Skeletal muscle cell (primary cell): ENCODE data around the gene CSTA.
A peak's percentile ranks its signal among the peaks of the same experiment; 100 is the strongest.

ENCODE experiments used
- DNase-seq: peaks from one replicate; pipeline ENCODE4 v3.0.0-alpha.2; 2010; ENCODE audit warnings: low read depth
- H3K4me3 ChIP-seq: 2 replicates; pipeline ENCODE4 v1.5.1; 2011; ENCODE audit warnings: low read depth, mild to moderate bottlenecking, control low read depth, low read length, moderate library complexity

Gene CSTA

DNA sequence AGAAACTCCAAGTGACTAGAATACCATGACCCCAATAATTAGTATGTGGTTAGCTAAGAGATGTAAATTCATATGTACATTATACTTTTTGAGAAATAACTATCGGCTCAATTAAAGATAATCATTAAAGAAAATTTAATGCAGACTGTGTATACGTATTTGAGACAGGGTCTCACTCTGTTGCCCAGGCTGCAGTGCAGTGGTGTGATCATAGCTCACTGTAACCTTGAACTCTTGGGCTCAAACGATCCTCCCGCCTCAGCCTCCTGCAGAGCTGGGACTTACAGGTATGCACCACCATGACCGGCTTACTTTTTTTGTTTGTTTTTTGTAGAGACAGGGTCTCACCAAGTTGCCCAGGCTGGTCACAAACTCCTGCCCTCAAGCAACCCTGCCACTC, 8.7 kb upstream of the CSTA start:
- no peak overlapping the region for H3K4me3 ChIP-seq
- no peak for DNase-seq

DNA sequence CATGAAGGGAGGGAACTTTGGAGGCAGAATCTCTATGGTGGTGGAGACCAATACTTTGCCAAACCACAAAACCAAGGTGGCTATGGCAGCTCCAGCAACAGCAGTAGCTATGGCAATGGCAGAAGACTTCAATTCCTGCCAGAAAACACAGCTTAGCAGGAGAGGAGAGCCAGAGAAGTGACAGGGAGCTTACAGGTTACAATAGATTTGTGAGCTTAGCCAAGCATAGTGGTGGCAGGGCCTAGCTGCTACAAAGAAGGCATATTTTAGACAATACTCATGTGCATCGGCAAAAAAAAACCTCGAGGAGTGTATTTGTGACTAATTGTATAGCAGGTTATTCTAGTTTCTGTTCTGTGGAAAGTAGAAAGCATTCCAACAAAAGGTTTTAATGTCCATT, 6.4 kb upstream of the CSTA start:
- DNase-seq = no peak

DNA sequence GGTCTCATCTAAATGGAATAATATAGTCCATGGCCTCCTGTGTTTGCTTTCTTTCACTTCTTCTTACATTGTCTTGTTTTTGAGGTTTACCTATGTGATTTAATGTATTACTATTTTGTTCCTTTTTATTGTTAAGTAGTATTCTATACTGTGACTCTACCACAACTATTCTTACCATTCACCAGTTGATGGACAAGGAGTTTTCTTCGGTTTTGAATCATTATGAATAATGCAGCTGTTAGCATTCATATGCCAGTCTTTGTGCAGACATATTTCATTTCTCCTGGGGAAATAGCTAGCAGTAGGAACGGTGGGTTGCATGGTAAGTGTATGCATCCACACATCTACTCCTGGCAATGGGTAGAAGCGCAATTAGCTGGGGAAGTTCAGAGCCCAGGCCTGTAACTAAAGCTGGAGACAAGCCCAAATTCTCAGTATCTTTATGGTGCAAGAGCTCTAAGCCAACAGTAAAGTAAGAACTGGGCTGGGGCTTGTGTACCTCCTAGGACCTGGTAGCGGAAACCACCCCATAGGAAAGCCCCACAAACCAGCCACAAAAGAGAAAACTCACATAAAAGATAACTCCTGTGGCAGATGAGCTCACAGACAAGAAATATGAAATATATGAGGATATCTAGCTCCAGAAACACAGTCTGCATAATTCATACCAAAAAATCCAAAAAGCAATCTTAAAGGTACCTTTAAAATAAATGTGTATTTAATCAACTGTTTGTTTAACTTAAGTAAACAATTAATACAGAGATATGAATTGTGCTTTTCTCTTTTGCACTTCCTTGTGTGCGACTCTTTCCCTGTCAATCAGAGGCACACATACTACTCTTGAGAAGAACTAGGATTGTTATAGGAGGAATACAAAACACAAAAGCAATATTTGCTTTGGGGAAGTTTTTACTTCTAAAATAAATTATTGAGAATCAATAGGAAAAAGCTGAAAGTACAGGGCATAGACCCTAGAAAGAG, 2.7 kb upstream of the CSTA start:
- H3K4me3 ChIP-seq = no peak overlapping the region
- no peak for DNase-seq

More for the DNA sequence above, 6.4 kb upstream of the CSTA start:
- no peak overlapping the region for H3K4me3 ChIP-seq

DNA sequence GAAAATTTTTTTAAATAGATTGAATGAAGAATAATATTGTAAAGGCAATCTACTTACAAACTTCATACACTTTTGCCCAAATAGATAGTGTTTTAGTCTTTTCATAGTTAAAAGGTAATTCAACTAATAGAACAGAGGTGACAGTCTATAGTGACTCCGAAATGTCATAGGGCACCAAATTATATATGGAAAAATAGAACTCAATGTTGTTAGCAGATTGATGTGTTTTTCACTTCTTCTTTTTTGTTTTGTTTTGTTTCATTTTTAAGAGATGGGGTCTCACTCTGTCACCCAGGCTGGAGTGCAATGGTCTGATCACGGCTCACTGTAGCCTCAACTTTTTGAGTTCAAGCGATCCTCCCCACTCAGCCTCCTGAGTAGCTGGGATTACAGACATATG, 721 bp downstream of the CSTA start:
- H3K4me3 ChIP-seq = no peak overlapping the region
- DNase-seq = no peak

DNA sequence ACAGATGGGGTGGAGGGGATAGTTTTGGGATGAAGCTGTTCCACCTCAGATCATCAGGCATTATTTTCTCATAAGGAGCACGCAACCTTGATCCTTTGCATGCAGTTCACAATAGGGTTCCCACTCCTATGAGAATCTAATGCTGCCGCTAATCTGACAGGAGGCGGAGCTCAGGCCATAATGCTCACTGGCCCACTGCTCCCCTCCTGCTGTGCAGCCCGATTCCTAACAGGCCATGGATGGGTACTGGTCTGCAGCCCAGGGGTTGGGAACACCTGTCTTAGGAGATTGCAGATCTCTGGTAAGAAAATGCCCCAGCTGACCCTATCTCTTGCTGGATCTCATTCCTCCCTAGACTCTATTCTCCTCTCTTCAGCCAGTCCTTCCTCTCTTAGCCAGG, 6.8 kb downstream of the CSTA start:
- no peak for DNase-seq
- H3K4me3 ChIP-seq = no peak overlapping the region

DNA sequence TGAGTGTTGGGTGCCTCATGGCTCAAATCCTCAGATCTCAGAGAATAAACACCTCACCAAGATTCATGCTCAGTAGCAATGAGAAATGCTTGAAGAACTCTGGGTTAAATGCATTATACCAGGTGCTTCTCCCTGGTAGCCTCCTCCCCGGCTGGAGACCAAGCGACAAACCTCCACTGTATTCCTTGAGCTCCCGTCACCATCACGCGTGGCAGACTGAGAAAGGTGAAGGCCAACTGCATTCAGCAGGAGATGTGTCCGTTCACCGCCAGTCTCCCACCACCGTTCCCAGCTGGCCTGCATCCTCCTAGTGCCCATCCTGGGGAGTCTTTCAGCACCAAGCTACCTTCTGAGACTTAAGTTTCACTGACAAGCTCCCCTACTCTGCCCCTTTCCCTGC, 7.5 kb downstream of the CSTA start:
- no peak for DNase-seq

DNA sequence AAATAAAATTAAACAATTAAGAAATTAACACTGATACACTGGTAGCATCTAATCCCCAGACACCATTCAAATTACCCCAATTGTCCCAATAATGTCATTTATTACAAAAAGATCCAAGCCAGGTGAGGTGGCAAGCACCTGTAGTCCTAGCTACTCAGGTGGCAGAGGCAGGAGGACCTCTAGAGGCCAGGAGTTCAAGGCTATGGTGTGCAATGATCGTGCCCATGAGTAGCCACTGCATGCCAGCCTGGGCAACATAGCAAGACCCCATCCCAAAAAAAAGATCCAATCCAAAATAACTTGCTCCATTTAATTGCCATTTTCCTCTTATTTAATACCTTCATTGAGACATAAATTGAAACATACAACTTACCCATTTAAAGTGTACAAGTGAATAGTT, 17.8 kb downstream of the CSTA start:
- DNase-seq = no peak
- H3K4me3 ChIP-seq = no peak overlapping the region

More for the DNA sequence above, 7.5 kb downstream of the CSTA start:
- H3K4me3 ChIP-seq = no peak overlapping the region

DNA sequence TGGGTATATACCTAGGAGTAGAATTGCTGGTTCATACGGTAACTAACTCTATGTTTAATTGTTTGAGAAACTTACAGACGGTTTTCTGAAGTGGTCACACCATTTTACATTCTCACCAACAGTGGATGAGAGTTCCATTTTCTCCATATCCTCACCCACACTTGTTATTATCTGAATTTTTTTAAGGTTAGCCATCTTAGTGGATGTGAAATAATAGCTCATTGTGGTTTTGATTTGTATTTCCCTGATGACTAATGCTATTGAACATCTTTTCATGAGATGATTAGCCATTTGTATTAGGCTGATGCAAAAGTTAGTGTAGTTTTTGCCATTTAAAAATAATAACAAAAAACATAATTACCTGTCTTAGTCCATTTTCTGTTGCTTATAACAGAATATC, 18.6 kb downstream of the CSTA start:
- DNase-seq = no peak
- no peak overlapping the region for H3K4me3 ChIP-seq

DNA sequence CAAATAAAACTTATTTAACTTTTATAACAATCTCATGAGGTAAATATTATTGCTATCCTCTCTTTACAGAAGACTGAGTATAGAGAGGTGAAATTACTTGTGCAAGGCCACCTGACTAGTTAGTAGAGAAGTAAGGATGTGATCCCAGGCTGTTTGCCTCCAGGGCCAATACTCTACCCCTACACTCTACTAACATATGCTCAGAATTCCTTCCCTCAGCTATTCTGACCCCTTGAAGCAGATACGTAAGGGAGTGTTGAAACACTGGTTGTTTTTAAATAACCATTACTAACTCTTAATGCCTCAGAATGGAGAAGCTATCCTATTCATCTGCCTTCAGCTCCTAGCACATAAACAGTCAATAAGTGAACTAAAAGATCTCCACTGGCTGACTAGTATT, 24.1 kb downstream of the CSTA start:
- H3K4me3 ChIP-seq = no peak overlapping the region
- no peak for DNase-seq

DNA sequence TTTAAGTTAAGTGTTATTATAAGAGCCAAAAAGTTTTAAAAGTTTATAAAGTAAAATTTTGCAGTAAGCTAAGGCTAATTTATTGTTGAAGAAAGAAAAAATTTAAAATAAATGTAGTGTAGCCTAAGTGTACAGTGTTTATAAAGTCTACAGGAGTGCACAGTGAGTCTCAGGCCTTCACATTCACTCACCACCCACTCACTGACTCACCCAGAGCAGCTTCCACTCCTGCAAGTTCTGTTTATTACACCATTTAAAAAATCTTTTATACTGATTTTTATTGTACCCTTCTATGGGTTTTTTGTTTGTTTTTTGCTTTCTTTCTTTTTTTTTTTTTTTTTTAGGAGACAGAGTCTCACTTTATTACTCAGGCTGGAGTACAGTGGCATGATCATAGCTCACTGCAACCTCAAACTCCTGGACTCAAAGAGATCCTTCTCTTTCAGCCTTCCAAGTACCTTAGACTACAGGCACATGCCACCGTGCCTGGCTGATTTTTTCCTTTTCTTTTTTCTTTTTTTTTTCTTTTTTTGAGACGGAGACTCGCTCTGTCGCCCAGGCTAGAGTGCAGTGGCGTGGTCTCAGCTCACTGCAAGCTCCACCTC, 25.9 kb downstream of the CSTA start:
- DNase-seq = peak; percentile 36
- H3K4me3 ChIP-seq = no peak overlapping the region

DNA sequence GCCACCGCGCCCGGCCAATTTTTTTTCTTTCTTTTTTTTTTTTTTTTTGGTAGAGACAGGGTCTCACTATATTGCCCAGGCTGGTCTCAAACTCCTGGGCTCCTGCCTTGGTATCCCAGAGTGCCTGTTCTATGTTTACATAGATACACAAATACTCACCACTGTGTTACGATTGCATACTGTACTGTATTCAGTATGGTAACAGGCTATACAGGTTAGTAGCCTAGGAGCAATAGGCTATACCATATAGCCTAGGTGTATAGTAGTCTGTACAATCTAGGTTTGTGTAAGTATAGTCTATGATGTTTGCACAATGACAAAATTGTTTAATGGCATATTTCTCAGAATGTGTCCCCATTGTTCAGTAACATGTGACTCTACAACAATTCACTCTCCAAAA, 26.6 kb downstream of the CSTA start:
- no peak for DNase-seq
- no peak overlapping the region for H3K4me3 ChIP-seq

DNA sequence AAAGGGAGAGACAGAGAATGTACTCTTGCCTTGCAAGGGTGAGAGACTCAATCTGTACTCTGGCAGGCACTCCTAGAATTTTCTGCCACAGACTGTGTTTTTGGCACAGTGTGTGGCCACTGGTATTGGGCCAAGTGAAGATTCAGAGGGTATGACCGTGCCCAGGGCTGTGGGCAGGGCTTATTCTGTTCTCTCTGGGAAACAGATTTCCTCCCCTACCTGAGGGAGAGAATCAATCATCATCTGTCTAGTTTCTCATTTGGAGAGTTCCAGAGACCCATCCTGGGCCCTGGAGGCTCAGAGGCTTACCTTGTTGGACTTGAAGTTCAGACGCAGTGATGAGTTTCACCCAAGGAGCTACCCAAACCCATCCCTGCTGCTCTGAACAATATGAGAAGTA, 28.2 kb downstream of the CSTA start:
- H3K4me3 ChIP-seq = no peak overlapping the region
- DNase-seq = no peak

DNA sequence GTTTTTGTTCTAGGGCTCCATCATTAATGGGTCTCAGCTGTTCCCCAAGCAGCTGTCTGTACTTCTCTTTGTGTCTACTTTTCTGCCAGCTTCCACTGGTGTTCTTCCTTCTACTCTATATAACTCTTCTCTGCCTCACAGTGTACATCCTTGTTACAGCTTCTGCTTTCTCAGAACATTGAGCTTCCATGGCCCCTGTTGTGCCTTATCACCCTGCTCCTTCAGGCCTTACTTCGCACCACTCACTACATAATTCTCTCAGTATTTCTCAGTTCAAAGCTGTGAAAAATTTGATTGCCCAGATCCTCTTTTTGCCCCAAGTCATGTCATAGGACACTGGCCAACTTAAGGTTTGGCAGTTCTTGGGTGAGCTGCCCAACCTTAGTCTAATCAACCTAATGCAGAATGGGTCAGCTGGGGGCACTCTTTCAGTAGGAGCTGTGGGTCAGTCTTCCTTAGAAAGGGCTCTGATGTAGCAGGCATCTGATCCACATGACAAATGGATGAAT, 28.9 kb downstream of the CSTA start:
- no peak for DNase-seq
- no peak overlapping the region for H3K4me3 ChIP-seq

DNA sequence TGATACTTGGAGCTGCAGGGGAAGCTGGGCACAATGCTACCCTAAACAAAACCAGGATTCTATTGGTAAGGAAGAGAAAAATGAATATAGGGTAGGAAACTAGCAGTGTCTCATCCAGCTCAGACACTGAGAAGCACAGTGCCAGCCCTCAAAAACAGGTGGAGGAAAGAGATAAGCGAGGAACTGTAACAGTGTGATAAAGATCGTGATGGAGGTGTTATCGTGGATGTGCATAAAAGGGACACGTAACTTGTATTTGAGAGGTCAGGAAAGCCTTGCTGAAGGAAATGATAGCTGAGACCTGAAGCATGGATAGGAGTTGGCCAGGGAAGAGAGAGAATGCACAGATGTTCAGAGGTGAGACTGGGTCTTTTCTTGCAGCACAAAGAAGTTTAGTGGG, 30.6 kb downstream of the CSTA start:
- no peak for DNase-seq
- H3K4me3 ChIP-seq = no peak overlapping the region

DNA sequence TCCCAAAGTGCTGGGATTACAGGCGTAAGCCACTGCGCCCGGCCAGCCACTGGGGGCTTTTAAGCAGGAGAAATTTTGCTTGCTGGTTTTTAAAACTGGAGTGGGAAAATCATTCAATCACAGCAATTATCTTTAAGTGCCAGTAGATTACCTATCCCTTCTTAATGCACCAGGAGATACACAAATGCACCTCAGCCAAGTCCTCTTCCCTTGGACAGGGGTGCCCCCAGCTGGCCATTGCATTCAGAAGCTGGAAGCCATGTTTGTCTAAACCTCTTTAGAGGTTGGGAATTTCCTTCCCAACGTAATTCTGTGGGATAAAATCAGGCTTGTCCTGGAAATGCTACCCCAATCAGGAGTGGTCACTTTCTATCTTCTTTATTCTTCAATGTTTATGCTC, 31.4 kb downstream of the CSTA start:
- DNase-seq = no peak

DNA sequence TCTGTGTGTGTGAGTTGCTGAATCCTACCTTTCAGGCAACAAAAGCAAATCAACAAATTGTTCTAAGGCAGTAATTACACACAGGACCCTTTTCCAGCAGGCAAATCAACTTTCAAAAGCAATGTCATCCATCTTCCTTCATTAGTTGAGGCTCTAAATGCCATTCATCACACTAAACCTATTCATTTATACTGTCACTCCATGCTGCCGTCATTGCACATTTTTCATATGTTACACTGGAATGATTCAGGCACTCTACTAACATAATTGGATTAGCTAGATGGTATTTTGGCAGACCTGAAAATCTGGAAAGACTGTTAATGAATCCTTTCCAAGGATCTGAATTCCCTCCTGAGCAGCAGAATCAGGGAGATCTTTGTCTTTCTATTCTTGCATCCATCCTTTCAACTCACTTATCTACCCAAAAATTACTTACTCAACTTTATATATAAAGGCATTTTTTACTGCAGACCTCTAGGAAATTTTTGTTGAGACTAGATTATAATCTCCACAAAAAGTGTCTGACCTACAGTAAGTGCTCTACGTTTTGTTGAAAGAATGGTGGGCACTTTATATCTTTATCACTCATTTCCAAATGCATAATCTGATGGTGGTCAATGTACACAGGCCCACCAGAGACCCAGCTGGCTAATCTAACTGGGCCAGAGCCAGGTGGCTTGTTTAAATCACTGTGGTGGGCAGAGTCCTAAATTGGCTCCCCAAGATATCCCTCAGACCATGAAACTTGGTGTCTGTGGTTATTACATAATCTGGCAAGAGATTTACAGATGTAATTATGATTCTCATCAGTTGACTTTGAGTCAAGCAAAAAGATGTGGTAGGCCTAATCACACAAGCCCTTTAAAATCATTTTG, 33.0 kb downstream of the CSTA start:
- no peak for DNase-seq
- H3K4me3 ChIP-seq = no peak overlapping the region

More for the DNA sequence above, 31.4 kb downstream of the CSTA start:
- H3K4me3 ChIP-seq = no peak overlapping the region

DNA sequence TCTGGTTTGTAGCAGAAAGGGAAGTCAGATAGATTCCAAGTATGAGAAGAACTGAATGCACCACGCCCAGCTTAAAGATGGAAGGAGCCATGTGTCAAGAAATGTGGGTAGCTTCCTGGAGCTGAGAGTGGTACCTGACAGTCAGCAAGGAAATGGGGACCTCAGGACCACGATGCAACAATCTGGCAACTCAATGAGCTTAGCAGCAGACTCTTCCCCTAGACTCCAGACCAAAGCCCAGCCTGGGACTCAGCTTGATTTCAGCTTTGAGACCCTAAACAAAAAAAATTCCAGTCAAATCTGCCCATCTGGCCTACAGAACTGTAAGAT, 33.6 kb downstream of the CSTA start:
- H3K4me3 ChIP-seq = no peak overlapping the region
- DNase-seq = no peak

DNA sequence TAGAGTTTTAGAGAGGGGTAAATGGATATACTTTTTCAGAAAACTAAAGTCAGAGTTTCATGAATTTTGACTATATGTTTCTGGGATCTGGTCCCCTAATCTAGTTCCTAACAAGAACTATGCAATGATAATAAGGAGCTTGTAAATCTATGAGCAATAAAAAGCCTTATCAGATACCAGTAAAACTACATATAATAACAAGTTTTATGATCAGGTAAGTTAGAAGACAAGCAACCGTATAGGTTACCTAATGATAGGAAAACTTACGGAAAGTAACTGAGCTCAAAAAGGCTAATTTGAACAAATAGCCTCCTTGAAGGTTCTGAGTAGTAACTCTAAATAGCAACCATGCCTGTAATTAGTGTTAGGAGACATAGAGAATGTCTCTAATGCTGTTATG, 37.0 kb downstream of the CSTA start:
- DNase-seq = no peak
- no peak overlapping the region for H3K4me3 ChIP-seq

DNA sequence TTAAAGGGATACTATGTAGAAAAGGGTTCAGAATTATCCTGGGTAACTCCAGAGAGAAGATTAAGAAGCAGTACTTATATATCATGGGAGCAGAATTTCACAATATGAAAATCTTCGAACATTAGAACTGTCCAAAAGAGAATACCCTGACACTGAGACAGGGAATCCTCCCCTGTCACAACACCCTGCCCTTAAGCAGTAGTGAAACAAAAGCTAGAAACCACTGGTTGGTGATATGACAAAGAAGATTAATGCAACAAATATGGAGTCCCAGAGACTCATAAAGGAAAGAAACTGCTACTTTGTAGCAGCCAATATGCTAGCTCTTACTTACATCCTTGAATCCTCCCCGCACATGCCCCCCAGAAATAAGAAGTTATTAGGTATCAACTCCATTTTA, 39.4 kb downstream of the CSTA start:
- no peak overlapping the region for H3K4me3 ChIP-seq
- DNase-seq = no peak

DNA sequence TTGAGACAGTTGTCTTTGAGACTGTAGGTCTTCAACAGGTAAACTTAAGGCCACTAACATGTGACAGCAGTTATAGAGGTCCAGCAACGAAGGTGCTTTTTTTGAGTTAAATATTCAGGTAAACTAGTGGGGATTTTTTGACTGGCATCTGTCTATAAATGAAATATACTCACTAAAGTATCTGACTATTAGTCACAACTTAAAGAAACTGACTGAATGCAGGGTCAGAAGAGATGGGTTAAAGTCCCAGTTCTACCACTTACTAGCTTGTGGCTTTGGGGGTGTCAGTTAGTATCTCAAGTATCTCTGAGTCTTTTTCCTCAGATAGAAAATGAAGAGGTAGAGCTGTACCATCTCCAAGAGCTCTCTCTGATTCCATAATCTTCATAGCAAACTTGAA, 40.0 kb downstream of the CSTA start:
- H3K4me3 ChIP-seq = no peak overlapping the region
- DNase-seq = no peak
